Measurements from ENCODE around the gene KLHL20.
"Not testable (repeated sequence)": the region's sequence is repeated elsewhere in the genome, so short reads cannot be mapped to it uniquely, and the experiment has no call there.

The KLHL20 gene, protein sequence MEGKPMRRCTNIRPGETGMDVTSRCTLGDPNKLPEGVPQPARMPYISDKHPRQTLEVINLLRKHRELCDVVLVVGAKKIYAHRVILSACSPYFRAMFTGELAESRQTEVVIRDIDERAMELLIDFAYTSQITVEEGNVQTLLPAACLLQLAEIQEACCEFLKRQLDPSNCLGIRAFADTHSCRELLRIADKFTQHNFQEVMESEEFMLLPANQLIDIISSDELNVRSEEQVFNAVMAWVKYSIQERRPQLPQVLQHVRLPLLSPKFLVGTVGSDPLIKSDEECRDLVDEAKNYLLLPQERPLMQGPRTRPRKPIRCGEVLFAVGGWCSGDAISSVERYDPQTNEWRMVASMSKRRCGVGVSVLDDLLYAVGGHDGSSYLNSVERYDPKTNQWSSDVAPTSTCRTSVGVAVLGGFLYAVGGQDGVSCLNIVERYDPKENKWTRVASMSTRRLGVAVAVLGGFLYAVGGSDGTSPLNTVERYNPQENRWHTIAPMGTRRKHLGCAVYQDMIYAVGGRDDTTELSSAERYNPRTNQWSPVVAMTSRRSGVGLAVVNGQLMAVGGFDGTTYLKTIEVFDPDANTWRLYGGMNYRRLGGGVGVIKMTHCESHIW

DNA sequence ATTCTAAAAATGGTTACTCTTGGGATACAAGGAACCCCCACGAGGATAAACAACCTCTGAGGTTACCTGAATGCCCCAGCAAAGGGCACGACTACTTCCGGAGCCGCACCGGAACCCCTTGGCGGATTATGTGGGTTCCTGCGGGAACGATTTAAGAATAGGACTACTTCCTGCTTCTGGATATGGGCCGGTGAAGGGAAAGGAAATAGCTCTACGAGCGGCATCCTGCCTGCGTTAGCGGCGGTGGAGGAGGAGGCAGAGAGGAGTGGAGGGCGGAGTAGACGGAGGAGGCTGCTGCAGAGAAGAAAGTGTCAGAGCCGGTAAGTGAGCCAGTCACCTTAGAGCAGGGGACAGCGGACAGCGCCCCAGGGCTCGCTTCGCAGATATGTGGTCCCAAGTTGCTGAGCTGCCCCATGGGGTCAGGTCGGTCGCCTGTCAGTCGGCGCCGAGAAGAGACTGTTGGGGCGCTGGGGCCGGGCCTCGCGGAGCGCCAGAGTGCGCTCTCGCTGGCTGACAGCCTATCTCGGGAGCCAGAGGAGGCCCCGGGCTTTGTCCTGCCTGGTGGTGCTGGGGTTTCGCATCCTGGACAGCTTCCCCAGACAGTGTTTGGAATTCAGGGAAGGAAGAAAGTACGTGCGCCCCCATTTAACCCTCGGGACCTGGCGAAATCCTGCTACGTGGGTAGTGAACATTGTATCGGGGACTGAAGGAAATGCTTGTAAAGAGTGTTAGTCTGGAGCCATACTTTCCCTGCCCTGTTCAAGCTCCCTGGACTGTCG, at the start of gene KLHL20:
Gene KLHL20 (plus strand): TSS at position 223 of the 779 bp plus-strand sequence. CDS start 1,063 bp downstream, outside the sequence.
- DNase-seq: peak; percentile 83

DNA sequence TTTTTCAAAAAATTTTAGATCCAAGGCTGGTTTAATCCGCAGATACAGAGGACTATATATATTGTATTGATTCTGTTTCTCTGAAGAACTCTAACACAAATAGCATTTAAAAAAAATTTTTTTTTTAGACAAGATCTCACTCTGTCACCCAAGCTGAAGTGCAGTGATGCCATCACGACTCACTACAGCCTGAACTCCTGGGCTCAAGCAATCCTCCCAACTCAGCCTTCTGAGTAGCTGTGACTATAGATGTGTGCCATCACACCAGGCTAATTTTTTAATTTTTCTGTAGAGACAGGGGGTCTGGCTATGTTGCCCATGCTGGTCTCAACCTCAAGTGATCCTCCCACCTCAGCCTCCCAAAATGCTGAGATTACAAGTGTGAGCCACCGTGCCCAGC, 48.1 kb upstream of the KLHL20 start:
- no peak for DNase-seq

DNA sequence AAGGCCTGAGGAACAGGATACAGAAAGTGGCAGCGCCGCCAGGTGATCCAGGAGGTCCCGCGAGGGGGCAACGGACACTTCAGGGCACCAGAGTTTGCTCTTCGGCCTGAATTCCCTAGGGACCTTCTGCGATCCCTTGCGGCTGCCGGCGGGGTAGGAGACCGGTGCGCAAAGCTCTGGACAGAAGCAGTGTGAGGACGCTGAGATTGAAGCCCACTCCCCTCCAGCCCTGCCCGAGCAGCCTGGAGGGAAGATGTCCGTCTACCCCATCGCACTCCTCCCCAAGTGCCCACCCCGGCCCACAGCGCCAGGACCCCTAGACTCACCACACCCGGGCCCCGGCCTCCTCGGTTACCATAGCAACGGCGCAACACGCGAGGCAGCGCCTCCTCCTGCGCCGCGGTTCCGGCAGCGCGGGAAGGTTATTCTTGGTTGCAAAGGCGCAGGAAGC, 45.3 kb upstream of the KLHL20 start, which contains the start of gene ANKRD45:
Gene ANKRD45 (minus strand): TSS at position 361 of the 451 bp plus-strand sequence. CDS start 10,433 bp downstream, outside the sequence.
- no peak for DNase-seq

DNA sequence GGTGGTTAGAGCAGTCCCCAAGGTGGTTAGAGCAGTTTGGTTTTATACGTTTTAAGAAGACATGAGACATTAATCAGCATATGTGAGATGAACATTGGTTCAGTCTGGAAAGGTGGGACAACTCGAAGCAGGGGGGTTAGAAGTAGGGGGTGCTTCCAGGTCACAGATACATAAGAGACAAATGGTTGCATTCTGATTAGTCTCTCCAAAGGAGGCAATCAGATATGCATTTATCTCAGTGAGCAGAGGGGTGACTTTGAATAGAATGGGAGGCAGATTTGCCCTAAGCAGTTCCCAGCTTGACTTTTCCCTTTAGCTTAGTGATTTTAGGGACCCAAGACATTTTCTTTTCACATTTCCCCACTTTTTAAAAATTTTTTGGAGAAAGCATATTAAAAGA, 40.3 kb upstream of the KLHL20 start:
- DNase-seq: not testable (repeated sequence)

DNA sequence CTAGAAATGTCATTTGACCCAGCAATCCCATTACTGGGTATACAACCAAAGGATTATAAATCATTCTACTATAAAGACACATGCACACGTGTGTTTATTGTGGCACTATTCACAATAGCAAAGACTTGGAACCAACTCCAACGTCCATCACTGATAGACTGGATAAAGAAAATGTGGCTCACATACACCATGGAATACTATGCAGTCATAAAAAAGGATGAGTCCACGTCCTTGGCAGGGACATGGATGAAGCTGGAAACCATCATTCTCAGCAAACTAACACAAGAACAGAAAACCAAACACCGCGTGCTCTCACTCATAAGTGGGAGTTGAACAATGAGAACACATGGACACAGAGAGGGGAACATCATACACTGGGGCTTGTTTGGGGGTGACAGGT, 34.6 kb upstream of the KLHL20 start:
- not testable (repeated sequence) for DNase-seq

DNA sequence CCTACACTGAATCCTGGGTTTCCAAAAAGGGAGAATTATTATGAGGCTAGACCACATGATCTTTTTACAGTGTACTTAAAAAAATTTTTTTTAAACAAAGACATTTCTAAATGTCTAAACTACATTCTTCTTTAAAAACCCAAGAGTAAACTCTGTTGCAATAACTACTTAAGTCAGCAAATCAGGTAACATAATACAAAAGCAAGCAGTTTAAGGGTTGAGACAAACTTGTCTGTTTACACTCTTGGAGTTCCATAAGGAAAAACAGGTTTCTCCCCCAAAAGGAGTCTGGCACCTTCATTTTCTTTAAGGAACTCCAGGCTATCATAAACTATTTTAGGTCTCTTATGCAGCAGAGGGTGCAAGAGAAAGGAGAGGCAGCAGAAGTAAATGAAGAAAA, 32.6 kb upstream of the KLHL20 start:
- DNase-seq: no peak

DNA sequence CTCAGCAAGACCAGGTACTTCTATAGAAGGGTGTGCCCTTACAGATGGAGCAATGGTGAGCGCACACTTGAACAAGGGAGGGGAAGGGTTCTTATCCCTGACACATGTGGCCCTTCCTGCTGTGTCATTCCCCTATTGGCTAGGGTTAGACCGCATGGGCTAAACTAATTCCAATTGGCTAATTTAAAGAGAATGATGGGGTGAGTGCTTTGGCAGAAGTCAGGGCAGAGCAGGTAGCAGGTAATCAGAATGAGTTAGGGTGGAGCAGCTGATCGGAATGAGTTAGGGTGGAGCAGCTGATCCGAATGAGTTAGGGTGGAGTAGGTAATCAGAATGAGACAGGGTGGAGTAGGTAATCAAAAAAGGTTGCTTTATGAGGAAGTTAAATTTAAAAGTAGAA, 30.9 kb upstream of the KLHL20 start:
- DNase-seq: not testable (repeated sequence)

DNA sequence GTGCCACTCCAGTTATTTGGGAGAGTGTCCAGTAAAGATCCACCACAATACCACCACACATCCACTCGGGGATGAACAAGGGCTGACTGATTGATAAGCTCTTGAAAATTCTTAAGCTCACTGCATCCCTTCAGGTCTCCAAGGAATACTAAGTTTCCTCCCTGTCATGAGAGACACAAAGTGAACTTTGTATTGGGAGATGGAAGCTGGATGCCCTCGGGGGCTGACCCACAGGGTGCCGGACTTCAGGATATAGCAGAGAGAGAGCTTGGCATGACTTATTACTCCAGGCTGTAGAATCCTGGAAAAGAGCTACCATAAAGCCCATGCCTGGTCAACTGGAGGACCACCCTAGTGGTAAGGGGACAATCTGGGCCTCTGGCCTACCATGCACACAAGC, 29.7 kb upstream of the KLHL20 start:
- not testable (repeated sequence) for DNase-seq

DNA sequence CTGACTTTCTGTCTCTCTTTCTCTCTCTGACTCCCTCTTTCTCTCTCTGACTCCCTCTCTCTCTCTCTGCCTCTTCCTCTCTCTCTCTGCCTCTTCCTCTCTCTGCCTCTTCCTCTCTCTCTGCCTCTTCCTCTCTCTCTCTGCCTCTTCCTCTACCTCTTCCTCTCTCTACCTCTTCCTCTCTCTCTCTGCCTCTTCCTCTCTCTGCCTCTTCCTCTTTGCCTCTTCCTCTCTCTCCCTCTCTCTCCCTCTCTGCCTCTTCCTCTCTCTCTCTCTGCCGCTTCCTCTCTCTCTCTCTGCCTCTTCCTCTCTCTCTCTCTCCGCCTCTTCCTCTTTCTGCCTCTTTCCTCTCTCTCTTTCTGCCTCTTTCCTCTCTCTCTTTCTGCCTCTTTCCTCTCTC, 26.5 kb upstream of the KLHL20 start:
- DNase-seq: no peak

DNA sequence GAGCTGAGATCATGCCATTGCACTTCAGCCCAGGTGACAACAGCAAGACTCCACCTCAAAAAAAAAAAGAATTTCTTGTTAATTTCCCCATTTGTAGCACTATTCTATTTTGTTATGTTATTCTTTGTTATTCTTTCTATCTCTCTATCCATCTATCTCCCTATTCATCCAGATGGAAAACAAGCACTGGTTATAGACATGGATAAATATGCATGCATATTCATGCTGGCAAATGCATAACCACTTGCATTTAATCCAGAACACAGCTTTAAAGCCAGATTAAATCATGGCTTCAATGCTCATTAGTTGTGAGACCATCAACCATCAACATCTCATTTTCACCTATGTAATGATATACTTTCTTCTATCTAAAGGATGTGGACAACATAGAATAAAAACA, 21.5 kb upstream of the KLHL20 start:
- DNase-seq: no peak

DNA sequence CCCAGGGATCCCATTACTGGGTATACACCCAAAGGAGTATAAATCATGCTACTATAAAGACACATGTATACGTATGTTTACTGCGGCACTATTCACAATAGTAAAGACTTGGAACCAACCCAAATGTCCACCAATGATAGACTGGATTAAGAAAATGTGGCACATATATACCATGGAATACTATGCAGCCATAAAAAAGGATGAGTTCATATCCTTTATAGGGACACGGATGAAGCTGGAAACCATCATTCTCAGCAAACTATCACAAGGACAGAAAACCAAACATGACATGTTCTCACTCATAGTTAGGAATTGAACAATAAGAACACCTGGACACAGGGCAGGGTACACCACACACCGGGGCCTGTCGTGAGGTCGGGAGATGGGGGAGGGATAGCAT, 13.5 kb upstream of the KLHL20 start:
- not testable (repeated sequence) for DNase-seq

DNA sequence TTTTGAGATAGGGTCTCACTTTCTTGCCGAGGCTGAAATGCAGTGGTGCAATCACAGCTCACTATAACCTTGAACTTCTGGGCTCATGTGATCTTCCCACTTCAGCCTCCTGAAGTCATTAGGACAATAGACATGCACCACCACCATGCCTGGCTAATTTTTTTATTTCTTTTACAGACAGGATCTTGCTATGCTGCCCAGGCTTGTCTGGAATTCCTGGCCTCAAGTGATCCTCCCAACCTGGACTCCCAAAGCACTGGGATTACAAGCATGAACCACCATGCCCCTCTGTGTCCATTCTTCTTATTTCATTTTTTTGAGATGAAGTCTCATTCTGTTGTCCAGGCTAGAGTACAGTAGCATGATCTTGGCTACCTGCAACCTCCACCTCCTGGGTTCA, 12.0 kb upstream of the KLHL20 start:
- no peak for DNase-seq

DNA sequence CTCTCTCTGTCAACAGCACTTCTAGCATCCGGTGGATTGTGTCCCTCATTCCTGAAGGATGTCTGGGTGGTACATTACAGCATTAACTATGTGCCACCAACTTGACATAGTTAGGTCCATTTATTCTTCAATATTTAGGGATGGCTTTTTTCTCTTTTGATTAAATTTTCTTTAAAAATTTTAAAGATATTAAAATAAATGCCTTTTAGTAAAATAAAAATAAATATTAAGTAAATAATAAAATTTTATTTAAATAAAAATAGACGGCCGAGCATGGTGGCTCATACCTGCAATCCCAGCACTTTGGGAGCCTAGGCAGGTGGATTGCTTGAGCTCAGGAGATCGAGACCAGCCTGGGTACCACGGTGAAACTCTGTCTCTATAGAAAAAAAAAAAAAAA, 9.7 kb upstream of the KLHL20 start:
- DNase-seq: no peak

DNA sequence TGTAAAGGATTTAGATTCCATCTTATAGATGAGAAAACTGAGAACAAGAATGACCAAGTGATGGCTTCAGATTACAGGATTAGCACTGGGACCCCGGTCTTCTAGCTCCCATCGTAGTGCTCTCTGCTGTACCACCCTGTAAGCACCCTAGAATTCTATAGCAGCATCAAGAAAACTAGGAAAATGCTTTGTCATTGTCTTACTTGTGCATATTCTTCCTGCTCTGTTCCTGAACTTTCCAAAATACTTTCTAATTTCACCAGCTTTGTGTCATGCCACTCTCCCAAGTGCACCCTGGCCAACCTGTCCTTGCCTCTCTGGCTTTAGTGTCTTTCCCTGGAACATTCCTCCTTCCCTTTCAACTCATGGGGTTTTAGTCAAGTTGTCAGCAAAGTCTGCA, 6.0 kb upstream of the KLHL20 start:
- DNase-seq: no peak

DNA sequence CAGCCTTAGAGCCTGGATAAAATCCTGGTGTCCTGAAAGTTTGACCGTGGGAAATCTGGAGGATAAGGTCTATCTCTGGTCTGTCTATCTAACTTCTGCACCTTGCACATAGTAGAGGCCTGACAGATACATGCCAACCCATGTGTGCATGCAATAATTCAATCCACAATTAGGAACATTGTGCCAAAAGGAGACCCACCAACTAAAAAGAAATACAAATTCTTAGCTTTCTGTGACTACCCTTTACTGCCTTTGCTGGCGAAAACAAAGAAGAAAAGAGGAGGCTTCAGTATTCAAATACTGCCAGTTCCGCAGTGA, 381 bp upstream of the KLHL20 start:
- DNase-seq: no peak

DNA sequence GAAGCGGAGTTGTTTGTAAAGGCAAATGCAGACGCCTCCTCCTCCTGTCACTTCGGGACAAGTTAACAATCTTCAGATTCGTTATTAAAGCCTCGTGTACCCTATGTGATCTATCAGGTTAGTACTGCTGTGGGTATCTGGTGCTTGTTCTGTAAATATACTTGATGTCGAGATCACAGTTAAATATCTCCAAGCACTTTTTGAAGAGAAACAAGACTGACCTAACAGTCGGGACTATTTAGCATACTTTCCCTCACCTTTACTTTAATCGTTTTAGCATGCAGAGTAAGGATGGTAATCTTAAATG, 710 bp downstream of the KLHL20 start:
- DNase-seq: no peak

DNA sequence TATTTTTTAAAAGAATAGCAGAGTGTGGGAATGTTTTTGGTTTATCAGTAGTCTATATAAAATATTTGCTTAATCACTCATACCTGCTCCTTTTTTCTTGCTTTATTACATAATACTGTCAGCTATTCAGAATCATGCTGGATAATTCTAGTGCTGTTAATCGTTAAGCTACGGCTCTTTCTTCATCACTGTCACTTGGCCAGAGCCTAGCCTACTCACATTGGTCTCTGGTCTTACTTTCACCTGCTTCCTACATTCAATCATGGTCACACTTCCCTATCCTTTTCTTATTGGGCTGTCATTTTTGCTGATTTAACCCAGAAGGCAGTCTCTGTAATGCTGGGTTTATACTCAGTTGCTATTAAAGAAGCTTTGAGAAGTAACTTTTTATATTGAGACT, 2.5 kb downstream of the KLHL20 start:
- no peak for DNase-seq

DNA sequence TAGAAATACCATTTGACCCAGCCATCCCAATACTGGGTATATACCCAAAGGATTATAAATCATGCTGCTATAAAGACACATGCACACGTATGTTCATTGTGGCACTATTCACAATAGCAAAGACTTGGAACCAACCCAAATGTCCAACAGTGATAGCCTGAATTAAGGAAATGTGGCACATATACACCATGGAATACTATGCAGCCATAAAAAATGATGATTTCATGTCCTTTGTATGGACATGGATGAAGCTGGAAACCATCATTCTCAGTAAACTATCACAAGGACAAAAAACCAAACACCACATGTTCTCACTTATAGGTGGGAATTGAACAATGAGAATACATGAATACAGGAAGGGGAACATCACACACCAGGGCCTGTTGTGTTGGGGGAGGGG, 16.6 kb downstream of the KLHL20 start:
- DNase-seq: not testable (repeated sequence)

DNA sequence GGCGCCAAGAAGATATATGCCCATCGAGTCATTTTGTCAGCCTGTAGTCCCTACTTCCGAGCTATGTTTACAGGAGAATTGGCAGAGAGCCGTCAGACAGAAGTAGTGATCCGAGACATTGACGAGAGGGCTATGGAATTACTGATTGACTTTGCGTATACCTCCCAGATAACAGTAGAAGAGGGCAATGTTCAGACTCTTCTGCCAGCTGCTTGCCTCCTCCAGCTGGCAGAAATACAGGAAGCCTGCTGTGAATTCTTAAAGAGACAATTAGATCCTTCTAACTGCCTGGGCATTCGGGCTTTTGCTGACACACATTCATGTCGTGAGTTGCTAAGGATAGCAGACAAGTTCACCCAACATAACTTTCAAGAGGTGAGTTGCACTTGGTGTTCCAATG, 19.1 kb downstream of the KLHL20 start:
- no peak for DNase-seq

DNA sequence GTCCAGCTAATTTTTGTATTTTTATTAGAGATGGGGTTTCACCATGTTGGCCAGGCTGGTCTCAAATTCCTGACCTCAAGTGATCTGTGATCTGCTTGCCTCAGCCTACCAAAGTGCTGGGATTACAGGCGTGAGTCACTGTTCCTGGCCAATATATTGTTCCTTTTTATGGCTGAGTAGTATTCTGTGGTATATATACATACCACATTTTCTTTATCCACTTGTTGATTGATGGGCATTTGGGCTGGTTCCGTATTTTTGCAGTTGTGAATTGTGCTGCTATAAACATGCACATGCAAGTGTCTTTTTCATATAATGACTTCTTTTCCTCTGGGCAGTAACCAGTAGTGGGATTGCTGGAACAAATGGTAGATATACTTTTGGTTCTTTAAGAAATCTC, 21.3 kb downstream of the KLHL20 start:
- not testable (repeated sequence) for DNase-seq

DNA sequence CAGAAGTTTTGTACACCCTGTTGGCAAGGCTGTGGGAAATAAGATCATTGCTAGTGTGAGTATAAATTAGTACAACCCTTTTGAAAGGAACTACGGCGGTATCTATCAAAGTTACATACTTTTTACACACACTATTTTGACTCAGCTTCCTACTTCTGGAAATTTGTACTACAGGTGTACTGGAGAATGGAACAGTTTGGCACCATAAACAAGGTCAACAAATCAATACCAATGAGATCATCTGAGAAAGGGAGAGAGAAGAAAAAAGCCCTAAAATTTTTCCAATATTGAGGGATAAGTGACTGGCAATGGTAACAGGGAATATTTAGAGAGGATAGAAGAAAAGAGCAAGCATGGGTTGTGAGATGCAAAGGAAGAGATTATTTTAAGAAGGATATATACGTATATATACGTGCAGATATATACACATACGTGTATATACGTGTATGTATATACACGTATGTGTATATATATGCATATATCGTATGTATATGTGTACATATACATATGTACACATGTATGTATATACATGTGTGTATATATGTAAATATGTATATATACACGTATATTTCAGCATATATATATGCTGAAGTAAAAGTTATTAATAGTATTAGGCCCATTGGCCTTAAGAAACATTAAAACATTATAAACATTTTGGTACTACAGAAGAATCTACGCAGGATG, 27.6 kb downstream of the KLHL20 start:
- DNase-seq: no peak

DNA sequence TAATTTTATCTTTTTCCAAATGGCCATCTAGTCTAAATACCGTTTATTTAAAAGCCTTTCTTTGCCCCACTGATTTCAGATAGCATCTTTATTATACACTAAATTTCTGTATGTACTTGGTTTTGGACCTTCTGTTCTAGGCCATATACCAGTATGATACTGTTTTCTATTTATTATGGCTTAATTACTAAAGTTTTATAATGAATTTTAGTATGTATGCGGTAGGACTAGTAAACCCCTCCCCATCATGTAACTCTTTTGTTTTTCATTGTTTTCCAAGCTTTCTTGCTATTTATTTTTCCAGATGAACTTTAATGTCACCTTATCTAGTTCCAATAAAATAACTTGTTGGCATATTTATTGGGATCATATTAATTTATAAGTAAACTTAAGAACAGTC, 29.9 kb downstream of the KLHL20 start:
- DNase-seq: no peak

DNA sequence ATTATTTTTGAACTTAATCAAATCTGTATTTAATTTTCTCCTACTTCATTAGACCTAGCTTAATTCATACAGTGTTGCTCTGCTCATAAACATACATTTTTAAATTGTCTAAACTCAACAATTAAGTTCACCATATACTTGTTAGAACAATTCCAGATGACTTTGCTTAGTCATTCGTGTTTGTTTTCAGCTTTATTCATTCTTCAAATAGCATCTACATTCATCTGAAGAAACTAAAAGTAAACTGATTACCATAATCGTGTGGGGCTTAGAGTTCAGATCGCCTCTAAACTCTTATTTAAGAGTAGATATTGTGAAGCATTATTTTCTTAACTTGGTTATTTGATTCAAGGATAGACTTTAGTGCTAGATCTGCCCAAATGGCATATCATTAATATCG, 34.4 kb downstream of the KLHL20 start:
- no peak for DNase-seq

Data from CD4-positive, alpha-beta T cell treated with Interleukin-17A for 4 hours (primary cell).